GM19467 (cell line): ENCODE measurements around the gene TWSG1.

Source experiments
- ATAC-seq: cut with Tn5 transposase; IDR thresholded peaks from one replicate; pipeline ENCODE4 v1.9.1; 2021; ENCODE audit warnings: mild to moderate bottlenecking, moderate library complexity; ENCODE audit not compliant: unreplicated experiment

TWSG1 gene

DNA sequence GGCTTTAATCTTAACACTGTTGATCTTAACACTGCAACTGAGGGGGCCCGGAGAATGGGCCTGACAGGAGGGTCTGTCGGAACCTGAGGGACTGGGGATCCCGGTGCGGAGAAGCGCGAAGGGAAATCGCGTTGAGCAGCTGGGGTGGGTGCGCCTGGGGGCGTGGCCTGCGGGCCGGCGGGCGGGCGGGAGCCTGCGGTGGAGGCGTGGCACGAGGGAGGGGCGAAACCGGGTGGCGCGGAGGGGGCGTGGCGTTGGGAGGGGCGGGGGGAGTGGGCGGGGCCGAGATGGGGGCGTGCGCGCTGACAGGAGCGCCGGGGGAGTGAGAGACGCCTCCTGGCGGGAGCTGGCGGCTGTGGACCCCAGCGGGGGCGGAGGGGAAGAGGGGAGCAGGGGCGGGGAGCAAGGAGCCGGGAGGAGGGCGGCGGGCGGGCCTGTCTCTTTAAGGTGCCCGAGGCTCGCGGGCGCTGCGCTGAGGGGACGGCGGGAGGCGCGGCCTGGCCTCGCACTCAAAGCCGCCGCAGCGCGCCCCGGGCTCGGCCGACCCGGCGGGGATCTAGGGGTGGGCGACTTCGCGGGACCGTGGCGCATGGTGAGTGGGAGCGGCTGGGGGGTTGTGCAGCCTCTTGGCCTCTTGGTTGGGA lies at the start of gene TWSG1:
Gene TWSG1 (plus strand): TSS at position 445 of the 644 bp plus-strand sequence. CDS start 2,457 bp downstream, outside the sequence.
- peak; percentile 80 for ATAC-seq

DNA sequence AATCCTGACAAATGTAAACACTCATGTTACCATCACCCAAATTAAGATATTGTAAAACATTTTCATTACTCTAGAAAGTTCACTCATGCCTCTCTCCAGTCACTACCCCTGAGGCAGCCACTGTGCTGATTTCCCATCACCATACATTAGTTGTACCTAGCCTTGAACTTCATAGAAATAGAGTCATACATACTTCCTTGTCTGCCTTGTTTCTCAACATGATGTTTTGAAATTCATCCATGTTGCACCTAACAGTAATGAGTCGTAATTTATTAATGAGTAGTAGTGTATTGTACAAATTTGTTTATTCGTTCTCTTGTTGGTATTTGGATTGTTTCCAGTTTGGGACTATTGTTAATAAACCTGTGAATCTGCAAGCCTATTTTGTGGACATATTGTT lies 49.0 kb upstream of the TWSG1 start:
- no peak for ATAC-seq

DNA sequence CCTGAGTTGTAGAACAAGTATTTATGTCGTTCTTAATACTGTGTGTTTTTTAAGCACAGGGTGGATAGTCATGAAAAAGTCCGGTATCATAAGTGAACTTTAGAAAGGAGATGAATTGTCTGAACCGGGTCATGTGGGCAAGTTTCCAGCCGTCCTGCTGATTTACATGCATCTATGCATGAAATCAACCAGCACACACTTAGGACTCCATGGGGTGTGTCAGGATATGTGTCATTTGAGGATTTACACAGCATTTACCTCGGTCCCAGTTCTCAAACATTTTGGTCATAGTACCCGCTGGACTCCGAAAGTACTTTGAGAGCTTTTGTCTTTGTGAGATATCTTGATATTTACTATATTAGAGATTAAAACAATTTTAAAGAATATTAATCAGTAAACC lies 47.5 kb upstream of the TWSG1 start:
- ATAC-seq = no peak

DNA sequence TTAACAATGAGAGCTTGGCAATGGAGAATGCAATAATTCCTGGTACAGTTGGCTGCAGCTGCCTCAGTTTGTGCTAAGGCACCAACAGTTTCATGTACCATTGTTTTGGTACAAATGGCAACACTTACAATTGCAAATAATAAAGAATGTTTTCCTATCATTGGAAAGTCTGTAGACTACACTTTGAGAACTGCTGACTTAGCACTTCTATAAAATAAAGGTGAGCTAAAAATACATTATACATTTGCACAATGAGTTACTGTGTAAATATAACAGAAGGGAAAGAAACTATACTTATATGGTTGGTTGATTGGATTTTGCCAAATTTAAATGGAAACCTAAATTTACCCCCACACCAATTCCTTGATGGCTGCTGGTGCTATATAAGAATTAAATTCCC lies 44.9 kb upstream of the TWSG1 start:
- ATAC-seq = no peak

DNA sequence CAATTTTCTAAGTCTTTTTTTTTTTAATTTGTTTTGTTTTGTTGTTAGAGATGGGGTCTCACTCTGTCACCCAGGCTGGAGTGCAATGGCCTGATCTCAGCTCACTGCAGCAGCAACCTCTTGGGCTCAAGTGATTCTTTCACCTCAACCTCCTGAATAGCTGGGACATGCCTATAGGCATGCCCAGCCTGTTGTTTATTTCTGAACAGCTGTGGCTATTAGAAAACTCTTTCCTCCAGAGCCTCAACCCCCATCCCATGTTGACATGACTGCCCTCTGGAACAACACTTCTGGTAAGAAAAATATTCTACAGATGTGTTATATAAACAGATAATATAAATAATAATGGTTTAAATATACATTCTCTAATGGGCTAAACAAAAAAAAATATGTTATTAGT lies 44.4 kb upstream of the TWSG1 start:
- no peak for ATAC-seq

DNA sequence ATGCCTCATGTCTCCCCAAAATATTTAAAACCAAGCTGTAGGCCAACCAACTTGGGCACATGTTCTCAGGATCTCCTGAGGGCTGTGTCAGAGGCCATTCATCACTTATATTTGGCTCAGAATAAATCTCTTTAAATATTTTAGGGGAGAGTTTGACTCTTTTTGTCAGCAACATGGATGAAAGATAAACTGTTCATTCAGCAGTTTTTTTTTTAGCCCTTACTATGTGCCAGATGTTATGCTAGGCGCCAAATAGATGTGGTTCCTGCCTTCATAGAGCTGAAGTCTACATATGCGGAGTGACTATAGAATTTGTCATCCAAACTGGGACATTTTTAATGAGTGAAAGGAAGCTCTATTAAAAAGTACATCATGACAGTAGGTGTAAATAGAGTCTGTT lies 42.5 kb upstream of the TWSG1 start:
- no peak for ATAC-seq

DNA sequence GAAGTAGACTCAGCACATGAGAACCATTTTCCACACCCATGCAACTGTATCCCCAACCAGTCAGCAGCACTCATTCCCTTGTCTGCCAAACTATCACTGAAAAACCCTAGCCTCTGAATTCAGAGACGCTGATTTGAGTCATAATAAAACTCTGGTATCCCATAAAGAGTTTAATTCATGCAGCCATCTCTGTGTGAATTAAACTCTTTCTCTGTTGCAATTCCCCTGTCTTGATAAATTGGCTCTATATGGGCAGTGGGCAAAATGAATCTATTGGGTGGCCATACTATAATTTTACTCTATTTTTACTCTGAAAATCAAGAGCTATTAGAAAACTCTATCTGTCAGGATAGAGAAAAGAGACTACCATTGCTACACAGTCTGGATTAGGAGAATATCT lies 40.6 kb upstream of the TWSG1 start:
- no peak for ATAC-seq

DNA sequence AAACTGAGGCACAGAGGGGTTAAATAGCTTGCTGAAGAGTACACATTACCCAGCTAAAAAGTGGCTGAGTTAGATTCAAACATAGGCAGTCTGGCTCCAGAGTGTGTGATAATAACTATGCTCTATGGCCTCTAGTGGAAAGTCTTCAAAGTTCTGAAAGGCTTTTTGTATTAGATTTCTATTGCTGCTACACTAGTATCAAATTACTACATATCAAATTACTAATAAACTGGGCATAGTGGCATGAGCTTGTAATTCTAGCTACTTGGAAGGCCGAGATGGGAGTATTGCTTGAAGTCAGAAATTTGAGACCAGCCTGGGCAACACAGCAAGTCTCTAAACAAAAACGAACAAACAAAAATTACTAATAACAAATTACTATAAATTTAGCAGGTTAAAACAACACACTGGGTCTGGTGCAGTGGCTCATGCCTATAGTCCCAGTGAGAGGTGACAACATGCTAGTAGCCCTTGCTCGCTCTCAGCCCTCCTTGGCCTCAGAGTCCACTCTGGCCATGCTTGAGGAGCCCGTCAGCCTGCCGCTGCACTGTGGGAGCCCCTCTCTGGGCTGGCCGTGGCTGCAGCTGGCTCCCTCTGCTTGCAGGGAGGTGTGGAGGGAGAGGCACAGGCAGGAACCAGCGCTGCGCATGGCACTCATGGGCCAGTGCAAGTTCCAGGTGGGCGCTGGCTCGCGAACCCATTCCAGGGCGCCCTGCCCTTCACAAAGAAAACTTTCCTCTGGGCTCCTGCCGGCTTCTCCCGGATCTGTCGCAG lies 38.2 kb upstream of the TWSG1 start:
- no peak for ATAC-seq

DNA sequence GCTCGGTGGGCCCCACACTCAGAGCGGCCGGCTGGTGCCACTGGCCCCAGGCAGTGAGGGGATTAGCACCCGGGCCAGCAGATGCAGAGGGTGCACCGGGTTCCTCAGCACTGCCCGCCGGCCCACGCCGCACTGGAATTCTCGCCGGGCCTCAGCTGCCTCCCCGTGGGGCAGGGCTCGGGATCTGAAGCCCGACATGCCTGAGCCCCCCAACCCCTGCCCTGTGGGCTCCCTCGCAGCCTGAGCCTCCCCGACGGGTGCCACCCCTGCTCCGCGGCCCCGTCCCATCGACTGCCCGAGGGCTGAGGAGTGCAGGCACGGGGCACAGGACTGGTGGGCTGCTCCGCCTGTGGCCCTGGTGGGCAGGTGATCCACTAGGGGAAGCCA lies 37.6 kb upstream of the TWSG1 start:
- ATAC-seq = no peak

DNA sequence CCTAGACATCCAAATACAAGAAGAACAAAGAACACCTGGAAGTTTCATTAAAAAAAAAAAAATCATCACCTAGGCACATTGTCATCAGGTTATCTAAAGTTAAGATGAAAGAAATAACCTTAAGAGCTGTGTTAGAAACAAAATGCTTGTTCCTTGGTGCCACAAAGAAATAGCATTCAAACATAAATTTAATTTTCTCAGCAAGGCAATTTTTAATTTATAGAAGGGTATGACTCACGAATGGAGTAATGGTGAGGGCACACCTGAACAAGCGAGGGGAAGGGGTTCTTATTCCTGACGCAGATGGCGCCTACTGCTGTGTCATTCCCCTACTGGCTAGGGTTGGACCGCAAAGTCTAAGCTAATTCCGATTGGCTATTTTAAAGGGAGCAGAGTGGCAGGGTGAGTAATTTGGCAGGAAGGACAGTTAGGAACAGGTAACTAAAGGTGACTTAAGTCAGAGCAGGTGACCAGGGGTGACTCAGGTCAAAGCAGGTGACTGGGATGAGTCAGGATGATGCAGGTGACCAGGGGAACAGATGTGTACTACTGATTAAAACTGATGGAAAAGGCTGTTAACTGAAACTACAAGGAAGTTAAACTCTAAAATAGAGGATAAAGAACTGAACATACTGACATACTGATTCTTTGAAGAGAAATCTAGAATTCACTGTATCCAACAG lies 30.0 kb upstream of the TWSG1 start:
- no peak for ATAC-seq

DNA sequence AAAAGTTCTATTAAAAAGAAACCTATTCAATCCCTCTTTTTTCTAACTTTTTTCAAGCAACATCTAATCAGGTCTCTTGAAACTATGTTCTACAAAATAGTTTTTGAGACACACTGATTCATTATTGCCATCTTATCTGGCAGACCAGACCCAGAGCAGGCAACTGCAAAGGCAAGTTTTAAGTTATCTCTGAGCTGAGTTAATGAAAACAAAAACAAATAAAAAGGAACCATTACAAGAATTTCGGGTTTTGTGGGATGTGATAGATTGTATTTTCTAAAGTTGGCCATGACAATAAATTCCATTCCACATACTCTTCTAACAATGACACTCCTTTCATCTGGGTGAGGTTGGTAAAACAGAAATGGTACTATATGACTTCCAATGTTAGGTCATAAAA lies 15.2 kb upstream of the TWSG1 start:
- no peak for ATAC-seq

DNA sequence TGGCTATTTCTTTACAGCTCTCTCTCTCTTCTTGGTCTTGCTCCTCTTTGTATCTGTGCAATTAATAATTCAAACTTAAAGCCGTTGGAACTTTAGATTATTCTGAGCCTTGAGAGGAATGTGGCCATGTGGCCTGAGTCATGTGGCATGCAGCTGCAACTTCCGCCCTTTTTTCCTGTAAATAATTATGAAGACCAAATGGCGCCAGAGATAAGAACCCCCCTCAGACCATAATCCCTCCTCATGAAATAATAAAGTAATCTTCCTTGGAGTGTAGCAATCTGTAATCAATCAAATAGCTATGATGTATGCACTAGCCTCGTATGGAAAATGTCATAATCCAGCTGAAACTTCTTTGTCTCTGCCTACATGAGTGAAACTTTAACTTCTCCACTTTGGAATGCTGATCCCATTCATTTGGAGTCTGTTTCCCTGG lies 13.5 kb upstream of the TWSG1 start:
- no peak for ATAC-seq

DNA sequence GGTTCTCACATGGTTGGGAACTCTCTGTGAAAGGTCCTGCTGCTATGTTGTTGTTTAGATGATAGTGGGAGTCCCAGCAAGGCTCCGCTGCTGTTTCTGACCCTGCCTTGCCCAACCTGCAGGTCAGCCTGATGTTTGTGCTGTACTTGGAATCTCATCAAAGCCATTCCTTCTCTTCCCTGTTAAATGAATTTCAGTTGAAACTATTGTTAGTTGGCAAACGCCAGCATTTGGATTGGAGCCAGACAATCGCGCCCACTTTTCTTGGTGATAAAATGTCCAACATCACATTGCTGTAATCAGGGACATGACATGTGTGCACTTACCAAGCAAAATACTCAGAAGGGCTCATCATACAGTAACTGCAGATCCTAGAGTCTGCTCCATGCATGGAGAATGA lies 12.8 kb upstream of the TWSG1 start:
- ATAC-seq = no peak

DNA sequence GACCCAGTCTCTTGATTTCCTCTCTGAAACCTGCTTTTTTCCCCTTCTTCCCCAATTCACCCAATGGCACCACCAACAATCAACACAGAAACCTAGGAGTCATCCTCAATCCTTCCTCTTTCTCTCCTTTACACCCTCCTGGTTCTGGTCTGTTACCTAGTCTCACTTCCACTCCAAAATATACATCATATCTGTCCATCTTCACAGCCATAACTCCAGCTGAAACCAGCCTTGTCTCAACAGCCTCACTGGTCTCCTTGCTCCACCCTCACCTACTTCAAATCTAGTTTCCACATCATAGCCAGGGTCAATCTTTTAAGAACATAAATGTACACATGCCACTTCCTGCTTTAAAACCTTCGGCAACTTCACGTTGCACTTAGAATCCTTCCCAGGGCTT lies 11.8 kb upstream of the TWSG1 start:
- ATAC-seq = no peak

DNA sequence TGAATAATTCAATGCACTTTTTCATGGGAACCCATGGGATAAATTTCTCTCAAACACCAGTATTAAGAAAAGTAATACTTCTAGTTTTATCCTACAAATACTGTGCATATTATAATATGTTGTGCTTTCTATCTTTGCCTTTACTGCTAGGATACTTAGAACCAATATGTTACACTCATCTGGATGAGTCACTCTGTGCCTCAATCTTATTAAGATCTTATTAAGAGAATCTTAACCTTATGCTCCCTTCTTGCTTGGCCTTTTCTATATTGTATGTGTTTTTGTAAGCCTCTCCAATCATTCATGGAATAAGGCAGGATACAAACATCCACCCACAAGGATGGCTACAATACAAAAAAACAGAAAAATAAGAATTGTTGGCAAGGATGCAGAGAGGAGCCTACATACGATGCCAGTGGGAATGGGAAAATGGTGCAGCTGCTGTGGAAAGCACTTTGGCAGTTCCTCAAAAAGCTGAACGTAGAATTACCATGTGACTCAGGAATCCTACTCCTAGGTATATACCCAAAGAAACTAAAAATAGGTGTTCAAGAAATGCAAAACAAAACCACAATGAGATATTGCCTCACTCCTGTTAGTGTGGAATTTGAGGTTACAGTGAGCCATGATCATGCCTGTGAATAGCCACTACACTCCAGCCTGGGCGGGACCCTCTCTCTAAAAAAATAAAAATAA lies 10.7 kb upstream of the TWSG1 start:
- no peak for ATAC-seq

DNA sequence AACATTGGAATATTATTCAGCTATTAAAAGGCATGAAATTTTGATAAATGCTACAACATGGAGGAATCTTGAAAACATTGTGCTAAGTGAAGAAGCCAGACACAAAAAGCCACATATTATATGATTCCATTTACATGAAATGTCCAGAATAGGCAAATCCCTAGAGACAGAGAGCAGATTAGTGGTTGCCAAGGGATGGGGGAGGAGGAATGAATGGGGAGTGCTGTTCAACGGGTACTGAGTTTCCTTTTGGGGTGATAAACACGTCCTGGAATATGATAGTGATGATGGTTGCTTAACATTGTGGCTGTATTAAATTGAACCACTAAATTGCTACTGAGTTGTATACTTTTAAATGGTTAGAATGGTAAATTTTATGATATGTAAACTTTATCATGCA lies 8.9 kb upstream of the TWSG1 start:
- no peak for ATAC-seq

DNA sequence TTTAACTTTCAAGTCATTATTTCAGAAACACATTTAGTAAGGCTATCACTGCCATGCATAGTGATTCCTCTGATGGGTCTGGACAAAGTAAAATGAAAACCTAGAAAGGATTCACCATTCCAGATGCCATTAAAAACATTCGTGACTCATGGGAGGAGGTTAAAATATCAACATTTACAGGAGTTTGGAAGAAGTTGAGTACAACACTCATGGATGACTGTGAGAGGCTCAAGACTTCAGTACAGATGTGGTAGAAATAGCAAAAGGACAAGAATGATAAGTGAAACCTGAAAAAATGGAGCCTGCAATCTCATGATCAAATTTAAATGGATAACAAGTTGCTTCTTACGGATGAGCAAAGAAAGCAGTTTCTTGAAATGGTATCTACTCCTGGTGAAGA lies 5.8 kb upstream of the TWSG1 start:
- ATAC-seq = no peak

DNA sequence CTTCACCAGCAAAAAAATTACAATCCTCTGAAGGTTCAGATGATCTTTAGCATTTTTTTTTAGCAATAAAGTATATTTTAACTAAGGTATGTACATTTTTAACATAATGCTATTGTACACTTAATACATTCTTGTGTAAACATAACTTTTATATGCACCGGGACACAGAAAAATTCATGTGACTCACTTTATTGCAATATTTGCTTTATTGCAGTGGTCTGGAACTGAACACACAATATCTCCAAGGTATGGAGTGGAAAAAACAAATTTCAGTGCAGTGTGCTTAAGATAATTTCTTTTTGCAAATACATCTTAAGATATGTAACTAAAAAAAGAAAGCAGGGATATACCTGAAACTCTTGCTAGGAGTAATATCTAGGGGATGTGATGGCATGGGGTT lies 5.1 kb upstream of the TWSG1 start:
- no peak for ATAC-seq

DNA sequence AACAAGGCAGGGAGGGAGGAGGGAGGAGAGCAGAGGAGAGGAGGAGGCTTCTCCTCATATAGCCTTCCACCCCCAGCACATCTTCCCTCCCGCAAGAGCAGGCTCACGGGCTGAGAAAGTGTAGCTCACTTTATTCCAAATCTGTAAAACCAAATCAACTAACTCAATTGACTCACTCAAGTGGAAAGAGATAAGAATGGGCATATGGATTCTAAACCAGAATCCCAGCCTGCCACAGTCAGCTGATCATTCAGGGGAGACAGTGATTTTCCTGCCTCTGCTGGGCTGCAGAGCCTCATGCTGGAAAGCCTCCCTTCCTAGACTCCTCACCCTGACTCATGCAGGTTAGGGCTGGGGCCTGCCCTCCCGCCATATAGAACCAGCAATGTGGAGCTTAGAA lies 4.2 kb upstream of the TWSG1 start:
- ATAC-seq = no peak

DNA sequence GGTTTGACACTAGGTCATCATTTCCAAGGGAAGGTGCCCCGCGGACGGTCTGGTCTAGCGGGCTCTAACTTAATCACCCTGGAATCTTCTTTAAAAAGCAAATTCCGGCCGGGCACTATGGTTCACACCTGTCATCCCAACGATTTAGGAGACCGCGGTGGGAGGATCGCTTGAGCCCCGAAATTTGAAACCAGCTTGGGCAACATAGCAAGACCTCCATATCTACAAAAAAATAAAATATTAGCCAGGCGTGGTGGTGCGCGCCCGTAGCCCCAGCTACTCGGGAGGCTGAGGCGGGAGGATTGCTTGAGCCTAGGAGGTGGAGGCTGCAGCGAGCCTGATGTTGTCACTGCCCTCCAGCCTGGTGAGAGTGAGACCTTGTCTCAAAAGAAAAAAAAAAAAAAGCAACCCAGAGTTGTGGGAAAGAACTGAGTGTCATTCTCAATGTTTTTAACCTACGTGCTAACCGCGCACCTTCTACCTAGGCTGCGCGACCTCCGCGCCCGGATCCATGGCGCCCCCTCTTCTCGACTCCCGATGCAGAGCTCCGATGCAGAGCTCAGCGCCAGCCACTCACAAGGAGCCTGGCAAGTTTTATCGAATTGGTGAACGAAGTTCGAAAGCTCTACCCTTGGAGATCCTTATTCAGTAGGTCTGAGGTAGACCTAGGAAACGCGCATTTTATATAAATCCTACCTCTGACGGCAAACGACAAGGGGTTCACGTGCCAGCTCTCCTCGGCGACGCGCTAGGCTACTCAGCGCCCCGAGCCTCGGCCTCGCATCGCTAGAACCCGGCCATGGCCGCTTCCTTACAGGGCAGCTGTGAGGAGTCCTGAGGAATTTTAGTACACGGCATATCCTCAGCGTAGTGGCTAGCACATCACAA lies 888 bp upstream of the TWSG1 start:
- peak; percentile 28 for ATAC-seq
